ENCODE data around the gene GOPC.
A peak's percentile ranks its signal among the peaks of the same experiment; 100 is the strongest.
"Not testable (repeated sequence)": the region's sequence is repeated elsewhere in the genome, so short reads cannot be mapped to it uniquely, and the experiment has no call there.

The GOPC gene

DNA sequence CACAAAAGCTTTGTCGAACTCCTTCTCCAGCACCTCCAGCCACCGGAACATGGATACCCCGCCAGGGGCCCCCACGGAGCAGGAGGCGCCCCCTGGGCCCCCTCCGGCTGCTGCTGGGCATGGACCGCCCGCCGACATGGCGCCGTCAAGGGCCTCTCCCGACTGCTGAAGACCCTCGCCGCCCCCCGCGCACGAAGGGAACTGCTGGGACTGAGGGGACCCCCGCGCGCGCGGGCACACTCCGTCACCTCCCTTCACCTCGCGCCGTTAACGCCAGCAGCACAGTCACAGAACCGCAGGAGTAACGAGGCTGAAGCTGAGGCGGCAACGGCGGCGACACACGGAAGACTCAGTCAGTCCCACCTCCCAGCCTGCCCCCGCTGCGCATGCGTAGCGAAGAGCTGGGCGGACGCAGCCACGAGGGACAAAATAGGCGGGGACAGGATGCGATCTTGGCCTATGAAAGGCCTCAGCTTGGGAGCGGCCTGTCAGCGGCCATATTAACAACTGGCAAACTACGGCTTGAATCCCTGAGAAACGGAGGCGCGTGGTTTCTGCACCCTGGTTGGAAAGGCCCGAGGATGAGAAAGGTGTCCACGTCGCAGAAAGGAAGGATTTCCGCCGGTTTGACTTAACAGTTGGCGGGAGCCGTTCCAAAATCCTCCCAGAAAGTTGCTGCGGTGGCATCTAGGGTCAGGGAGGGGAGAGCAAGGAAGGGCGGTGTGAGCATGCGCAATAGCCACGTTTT lies at the start of gene GOPC:
TSS of gene GOPC (minus strand) at position 361 of the 748 bp plus-strand sequence. CDS start at position 138, 223 bp downstream.
- in situ Hi-C loops (cut with MboI; ENCODE audit: low sequenced_read_pairs, unreplicated experiment) = no loop called here
- DNase-seq (ENCODE audit: low spot score) = peak; percentile 96
- TF ChIP-seq, protein P1, sequence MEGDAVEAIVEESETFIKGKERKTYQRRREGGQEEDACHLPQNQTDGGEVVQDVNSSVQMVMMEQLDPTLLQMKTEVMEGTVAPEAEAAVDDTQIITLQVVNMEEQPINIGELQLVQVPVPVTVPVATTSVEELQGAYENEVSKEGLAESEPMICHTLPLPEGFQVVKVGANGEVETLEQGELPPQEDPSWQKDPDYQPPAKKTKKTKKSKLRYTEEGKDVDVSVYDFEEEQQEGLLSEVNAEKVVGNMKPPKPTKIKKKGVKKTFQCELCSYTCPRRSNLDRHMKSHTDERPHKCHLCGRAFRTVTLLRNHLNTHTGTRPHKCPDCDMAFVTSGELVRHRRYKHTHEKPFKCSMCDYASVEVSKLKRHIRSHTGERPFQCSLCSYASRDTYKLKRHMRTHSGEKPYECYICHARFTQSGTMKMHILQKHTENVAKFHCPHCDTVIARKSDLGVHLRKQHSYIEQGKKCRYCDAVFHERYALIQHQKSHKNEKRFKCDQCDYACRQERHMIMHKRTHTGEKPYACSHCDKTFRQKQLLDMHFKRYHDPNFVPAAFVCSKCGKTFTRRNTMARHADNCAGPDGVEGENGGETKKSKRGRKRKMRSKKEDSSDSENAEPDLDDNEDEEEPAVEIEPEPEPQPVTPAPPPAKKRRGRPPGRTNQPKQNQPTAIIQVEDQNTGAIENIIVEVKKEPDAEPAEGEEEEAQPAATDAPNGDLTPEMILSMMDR (IDR thresholded peaks at IDR 0.05; ENCODE audit: borderline replicate concordance, control extremely low read depth, extremely low read depth, insufficient read depth, missing control alignments) = no peak

DNA sequence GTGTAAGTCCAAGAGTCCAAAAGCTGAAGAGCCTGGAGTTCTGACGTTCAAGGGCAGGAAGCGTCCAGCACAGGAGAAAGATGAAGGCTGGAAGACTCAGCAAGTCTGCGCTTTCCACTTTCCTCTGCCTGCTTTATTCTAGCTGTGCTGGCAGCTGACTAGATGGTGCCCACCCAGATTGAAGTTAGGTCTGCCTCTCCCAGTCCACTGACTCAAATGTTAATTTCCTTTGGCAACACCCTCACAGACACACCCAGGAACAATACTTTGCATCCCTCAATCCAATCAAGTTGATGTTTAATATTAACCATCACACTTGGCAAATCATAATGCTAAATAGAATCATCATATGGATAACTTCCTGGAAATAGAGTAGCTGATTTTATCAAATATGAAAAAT lies 49.7 kb upstream of the GOPC start:
- in situ Hi-C loops (cut with MboI; ENCODE audit: low sequenced_read_pairs, unreplicated experiment); DNase-seq (ENCODE audit: low spot score): not testable (repeated sequence)

DNA sequence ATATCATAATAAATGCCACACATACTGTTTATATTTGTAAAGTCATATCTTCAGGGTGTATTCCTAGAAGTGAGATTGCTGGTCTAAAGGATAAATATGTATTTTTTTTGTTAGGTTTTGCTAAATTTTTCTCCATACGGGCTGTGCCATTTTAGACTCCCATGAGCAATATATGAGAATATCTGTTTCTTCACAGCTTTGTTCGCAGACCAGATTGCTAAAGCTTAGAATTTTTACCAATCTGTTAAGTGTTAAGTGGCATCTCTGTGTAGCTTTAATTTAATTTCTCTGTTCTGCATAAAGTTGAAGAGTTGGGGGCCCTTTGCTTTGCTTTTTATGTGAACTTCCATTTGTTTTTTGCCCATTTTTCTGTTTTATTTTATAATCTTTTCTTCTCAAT lies 40.7 kb upstream of the GOPC start:
- TF ChIP-seq, protein P1 (IDR thresholded peaks at IDR 0.05; ENCODE audit: borderline replicate concordance, control extremely low read depth, extremely low read depth, insufficient read depth, missing control alignments) = no peak
- no peak for DNase-seq (ENCODE audit: low spot score)
- in situ Hi-C loops (cut with MboI; ENCODE audit: low sequenced_read_pairs, unreplicated experiment) = no loop called here

DNA sequence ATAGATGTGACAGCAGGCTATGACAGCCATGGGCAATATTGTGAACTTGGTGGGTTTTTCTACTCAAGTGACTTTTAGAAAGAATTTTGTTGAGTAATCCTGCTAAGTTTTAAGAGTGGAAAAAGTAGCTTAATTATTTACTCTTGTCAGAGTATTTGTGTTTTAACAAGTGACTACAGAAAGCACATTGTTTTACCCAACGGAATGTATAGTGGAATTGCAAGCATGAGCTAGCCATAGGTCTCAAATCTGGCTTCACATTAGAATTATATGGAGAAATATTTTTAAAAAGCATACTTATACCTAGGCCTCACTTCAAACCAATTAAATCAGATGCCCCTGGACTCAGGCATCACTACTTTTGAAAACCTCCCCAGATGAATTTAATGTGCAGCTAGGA lies 35.5 kb upstream of the GOPC start:
- DNase-seq (ENCODE audit: low spot score) = no peak
- TF ChIP-seq, protein P1 (IDR thresholded peaks at IDR 0.05; ENCODE audit: borderline replicate concordance, control extremely low read depth, extremely low read depth, insufficient read depth, missing control alignments) = no peak
- in situ Hi-C loops (cut with MboI; ENCODE audit: low sequenced_read_pairs, unreplicated experiment) = no loop called here

DNA sequence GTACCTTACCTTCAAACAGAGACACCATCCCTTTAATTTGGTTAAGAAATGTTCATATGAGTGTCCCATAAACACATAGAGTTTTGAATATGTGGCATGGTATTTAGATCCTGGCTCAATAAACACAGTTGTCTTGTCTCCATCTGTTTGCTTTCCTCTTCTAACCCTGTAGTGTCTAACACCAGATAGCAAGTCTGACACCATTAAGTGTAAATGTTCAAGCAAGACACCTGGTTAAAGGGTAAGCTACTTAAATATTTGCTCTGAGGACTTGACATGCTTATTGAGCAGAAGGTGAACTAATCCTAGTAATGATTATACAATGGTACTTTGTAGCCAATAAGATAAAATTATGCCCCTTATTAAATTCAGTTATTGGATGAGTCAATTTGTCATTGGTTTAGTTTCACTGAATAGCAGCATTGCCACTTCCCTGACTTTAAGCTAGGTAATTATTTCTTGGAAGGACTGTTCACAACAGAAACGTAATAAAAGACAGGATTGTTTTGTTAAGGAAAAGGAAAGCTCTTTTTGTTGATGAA lies 26.9 kb upstream of the GOPC start:
- DNase-seq (ENCODE audit: low spot score) = no peak
- TF ChIP-seq, protein P1 (IDR thresholded peaks at IDR 0.05; ENCODE audit: borderline replicate concordance, control extremely low read depth, extremely low read depth, insufficient read depth, missing control alignments) = no peak
- in situ Hi-C loops (cut with MboI; ENCODE audit: low sequenced_read_pairs, unreplicated experiment) = no loop called here

DNA sequence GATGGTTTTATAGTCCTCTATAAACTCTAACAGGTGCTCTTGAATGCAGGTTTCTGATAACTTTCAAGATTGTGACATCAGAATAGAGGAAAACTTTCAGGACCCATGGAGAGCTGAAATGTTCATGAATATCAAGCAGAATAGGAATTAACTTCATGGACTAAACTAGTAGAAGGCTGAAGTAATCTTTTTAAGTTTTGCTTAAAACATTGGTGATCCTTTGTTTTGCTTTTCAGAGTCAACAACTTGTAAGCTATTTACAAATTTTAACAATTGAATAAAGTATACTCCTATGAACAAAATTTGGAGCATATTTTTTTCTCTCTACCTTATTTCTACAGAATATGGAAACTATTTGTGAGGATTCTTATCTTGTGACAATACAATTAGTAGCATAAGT lies 25.2 kb upstream of the GOPC start:
- no peak for DNase-seq (ENCODE audit: low spot score)
- in situ Hi-C loops (cut with MboI; ENCODE audit: low sequenced_read_pairs, unreplicated experiment) = no loop called here
- TF ChIP-seq, protein P1 (IDR thresholded peaks at IDR 0.05; ENCODE audit: borderline replicate concordance, control extremely low read depth, extremely low read depth, insufficient read depth, missing control alignments) = no peak

DNA sequence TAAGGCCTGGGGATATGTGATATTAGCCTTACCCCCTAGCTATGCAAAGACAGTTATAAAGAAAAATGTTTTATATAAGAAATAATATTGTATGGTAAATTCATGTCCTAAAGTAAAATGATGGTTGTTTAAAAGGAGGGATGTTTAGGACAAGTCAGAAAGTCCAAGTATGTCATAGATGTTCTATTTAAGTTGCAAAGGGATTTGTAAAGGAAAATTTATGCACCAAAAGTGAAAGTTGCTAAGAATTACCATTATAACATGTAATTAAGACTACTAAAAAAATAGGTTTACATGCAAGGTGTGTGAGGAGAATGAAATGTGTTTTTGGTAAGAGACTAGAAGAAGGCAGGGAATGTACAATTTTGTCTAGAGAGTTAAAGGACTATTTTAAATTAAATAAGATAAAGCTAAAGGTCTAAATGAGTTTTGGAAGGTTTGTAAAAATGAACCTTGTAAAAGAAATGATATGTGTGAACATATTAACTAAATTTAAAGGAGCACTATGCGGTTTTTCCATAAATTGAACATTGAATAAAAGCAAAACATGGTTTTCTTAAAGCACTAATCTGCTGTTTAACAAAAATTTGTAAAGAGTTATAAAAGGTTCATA lies 22.7 kb upstream of the GOPC start:
- TF ChIP-seq, protein P1 (IDR thresholded peaks at IDR 0.05; ENCODE audit: borderline replicate concordance, control extremely low read depth, extremely low read depth, insufficient read depth, missing control alignments) = no peak
- in situ Hi-C loops (cut with MboI; ENCODE audit: low sequenced_read_pairs, unreplicated experiment) = no loop called here
- DNase-seq (ENCODE audit: low spot score) = no peak

All from GM13976 (cell line).